Epithelial cell of prostate (primary cell): ENCODE results near the gene ZDHHC14.
"Not testable (repeated sequence)": the region's sequence is repeated elsewhere in the genome, so short reads cannot be mapped to it uniquely, and the experiment has no call there.

Experiments used
- DNase-seq: peaks from one replicate; pipeline ENCODE4 v3.0.0-alpha.2; 2011; ENCODE audit warnings: low read depth, low spot score
- H3K27ac ChIP-seq: fragments of 450-650 bp; 2 replicates; pipeline ENCODE4 v1.5.1; 2017; ENCODE audit warnings: mild to moderate bottlenecking

The ZDHHC14 gene

DNA sequence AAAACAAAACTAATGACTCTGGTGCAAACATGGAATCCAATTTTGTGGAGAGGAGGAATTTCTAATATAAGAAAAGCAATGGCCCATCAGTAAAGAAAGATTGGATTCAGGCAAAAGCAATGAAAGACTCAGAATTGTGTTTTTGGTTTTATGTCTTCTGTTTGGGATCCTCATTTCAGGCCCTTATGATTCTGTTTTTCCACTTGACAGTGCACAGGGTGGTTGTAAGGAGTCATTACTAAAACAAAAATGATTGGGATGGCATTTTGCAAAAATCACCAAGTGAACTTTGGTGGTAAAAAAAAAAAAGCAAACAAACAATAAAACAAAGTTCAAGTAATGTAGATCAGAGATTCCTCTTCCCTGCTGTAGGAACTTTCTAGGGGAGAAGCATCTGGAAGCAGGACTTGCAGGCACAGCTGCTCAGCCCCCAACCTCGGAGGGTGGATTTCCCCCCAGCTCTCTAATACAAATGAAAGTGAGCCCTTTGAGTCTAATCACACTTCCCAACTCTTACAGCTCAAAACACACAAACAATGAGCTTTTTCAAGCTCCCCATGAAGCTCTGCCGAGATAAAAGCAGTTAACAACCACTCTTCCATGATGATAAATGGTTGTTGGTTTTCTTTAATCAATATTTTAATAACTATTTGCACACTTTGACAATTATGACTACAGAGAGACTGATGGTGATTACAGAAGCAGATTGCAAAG, 177.7 kb downstream of the ZDHHC14 start:
- DNase-seq, result no peak
- H3K27ac ChIP-seq, result no peak overlapping the region

DNA sequence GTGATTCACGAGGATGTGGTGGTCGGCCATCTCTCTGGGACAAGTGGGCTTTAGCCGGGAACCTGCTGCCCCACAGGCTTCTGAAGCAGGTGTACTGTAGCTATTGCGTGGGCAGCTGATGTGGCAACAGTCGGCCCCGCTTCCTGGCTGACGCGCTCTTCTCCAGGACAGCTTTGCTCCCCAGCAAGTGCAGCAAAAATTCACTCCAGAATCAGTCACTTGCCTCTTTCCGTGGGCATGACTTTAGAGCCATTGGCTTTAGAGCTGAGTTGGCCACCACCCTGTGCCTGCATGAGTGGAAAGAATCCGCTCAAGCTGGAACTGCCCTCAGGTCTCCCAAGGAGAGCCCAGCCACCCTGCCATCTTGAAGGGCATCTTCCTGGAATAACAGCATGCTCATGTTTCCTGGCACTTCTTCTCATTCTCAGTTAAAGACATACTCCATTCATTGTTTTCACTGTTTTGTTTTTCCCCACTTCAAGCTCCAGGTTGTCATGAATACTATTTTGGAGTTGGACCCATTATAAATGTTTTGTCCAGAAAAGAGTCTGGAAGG, 178.3 kb downstream of the ZDHHC14 start:
- no peak overlapping the region for H3K27ac ChIP-seq
- no peak for DNase-seq

DNA sequence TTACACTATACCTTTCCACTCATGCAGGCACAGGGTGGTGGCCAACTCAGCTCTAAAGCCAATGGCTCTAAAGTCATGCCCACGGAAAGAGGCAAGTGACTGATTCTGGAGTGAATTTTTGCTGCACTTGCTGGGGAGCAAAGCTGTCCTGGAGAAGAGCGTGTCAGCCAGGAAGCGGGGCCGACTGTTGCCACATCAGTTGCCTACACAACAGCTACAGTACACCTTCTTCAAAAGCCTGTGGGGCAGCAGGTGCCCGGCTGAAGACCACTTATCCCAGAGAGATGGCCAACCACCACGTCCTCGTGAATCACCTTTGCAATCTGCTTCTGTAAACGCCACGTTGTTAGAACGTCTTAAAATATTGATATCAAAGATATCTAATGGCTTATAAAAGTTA, 179.1 kb downstream of the ZDHHC14 start:
- not testable (repeated sequence) for H3K27ac ChIP-seq, DNase-seq

DNA sequence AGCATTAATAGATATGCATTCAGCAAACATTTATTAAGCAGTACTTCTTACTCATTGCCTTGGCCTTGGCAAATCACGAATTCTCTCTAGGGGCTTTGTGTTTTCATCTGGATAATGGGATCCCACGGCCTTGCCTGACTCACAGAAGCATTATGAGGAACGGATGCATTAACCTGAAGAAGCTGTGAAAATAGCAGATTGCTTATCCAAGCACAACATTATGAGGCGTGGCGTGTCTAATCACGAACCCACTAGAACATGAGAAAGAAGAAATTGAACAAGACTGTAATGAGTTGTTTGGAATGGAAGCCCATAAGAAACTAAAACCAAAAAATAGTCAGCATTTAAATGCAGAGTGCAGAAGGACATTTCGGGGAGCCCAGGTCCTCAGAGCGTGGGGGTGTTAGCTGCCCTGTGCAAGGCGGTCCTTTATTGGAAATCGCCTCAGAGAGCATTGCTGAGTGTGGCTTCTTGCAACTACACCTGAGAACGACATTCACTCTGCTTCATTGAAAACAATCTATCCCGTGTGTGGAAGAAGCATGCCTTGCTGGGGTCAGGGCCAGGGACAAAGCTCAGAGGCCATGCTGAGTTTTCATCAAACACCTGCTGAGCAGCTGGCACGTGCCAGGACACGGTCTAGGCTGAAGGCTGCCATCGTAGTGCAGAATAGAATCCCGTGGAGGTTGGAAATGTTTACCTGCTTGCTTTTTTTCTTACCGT, 179.9 kb downstream of the ZDHHC14 start:
- no peak for DNase-seq
- no peak overlapping the region for H3K27ac ChIP-seq

DNA sequence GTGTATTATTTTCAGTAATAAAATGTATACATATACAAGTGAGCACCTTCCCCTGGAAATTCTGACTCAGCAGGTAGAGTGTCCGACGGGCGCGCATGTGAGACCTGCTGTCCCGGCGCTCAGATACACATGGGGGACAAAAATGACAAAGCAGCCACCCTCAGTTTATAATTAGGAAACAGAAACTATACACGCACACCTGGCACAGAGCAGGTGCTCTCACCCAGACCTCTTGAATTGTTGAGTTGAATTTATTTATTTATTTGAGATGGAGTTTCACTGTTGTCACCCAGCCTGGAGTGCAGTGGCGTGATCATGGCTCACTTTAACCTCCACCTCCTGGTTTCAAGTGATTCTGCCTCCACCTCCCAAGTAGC, 180.4 kb downstream of the ZDHHC14 start:
- no peak for DNase-seq
- H3K27ac ChIP-seq, result no peak overlapping the region

DNA sequence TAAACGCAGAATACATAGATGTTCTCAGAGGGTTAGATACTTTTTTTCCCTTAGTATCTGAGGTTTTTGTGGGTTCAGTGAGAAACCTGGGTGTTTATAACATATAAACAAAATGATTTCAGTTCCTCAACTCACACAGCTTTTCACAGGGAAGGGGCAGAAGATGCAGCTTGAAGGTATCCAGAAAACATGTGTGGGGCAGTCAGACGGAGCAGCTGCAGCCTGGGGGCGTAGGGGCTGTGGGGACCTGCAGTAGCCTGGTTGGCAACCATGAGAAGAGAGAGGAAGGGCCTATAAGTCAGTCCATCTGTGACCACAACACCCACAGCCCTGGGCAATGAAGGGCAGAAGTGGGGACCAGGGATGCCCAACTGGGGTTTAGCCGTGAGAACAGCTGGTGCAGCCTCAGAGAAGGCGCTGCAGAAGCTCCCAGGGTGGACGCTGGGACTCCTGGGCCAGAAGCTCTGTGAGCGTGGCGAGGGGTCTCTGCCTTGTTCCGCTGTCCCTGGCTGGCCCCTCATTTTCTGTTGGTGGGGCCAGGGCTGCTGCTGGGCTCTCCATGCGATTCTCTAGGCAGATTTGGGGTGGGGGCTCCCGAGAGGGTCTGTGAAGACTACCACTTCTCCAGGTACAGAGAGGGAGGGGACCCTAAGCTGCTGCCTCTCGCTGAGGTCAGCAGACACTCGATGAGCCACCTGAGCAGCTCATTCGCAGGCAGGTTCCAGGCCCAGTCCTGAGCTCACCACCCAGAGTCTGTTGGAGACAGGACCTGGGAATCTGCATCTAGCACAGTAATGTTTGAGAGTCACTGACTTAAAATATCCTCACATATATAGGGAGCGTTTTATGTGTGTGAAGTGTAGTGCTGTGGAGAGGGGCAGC, 181.2 kb downstream of the ZDHHC14 start:
- no peak overlapping the region for H3K27ac ChIP-seq
- no peak for DNase-seq

DNA sequence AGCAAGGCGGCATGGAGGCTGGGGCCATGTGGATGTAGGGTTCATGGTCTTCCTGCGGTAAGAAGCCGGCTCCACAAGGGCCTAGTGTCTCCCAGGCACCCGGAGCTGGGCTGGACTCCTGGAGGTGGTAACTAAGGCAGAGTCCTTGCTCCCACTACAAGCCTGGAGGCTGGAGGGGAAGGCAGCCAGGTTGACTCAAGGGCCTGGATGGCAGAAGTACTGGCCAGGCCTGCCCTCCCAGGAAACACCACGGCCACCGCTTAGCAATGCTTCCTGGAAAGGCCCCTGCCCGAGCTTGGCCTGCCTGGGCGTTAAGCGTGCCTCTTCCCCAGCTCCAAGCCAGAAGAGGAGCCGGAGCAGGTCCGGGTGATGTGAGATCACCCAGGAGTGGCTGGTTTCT, 182.0 kb downstream of the ZDHHC14 start:
- no peak for DNase-seq
- H3K27ac ChIP-seq, result no peak overlapping the region

DNA sequence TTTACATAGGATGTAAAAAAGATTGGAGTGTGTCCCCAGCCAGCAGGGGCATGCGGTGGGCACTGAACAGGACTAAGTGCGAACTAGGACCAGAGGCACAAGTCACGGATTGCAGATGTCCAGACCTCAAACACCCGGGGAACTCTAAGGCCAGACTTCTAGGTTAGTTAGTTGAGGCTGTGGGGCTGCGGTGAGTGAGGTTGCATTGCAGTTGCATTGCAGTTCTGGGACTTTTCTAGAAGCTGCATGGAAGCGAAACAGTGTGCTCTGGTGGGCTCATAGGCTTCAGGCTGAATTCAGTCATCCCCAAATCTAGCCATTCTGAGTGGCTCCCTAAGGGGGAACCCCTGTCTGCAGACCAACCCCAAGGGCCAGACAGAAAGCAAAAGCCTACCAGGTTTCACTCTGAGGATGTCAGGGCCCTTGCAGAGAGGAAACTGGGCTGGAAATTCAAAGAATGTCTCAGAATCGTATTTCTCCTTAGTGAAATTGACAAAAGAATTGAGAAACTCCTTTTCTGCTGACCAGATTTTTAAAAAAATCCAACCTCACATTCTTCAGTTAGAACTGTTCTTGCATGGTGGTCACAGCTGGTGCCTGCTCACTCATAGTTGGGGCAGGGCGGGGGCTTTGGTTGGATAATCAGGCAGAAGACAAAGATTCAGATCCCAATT, 182.8 kb downstream of the ZDHHC14 start:
- no peak for DNase-seq
- H3K27ac ChIP-seq, result no peak overlapping the region

DNA sequence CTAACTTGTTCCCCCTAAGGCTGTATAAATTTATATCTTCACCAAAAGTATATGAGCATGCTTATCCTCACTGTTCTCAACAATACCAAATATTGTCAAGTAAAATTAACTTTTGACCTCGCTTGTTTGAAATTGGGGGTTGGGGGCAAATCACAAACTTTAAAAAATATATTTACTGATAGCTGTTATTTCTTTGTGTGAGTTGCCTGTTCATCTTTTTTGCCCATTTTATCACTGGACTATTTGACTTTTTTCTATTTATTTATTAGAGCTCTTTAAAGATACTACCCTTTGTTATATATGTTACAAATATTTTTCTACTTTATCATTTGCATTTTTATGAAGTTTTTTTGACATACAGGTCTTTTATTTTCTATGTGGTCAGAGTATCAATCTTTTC, 187.7 kb downstream of the ZDHHC14 start:
- H3K27ac ChIP-seq, result no peak overlapping the region
- DNase-seq, result no peak

DNA sequence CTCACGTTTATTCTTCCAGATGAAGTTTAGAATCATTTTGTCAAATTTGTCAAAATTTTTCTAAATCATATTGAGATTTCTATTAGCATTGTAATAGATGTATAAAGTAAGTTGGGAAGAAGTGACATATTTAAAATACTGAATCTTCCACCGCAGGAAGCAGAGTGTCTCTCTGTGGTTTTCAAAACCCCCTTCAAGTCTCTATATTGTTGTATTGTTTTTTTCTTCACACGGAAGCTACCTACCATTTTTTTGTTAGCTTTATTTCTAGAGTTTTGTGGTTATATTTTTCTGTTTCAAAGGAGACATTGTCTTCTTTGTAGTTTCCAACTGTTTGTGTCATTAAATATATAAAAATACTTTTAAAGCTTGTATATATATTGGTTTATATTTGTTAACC, 188.6 kb downstream of the ZDHHC14 start:
- no peak overlapping the region for H3K27ac ChIP-seq
- DNase-seq, result no peak

DNA sequence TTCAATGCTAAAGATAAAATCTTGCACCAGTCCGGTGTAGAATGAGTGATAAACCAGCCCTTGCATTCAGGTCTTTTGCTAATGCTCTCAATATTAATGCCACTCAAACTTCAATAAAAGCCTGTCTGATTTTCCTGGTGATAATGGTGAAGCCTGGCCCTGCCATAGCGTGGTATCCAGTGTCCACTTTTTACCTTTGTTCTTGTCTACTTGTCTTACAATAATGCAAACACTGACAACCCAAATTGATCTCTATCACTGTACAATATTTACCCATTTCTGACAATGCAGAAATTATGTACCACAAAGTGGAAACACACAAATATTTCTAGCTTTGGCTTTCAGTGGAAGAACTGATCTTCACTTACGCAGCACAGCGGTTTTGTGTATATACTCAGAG, 189.1 kb downstream of the ZDHHC14 start:
- no peak overlapping the region for H3K27ac ChIP-seq
- DNase-seq, result no peak

DNA sequence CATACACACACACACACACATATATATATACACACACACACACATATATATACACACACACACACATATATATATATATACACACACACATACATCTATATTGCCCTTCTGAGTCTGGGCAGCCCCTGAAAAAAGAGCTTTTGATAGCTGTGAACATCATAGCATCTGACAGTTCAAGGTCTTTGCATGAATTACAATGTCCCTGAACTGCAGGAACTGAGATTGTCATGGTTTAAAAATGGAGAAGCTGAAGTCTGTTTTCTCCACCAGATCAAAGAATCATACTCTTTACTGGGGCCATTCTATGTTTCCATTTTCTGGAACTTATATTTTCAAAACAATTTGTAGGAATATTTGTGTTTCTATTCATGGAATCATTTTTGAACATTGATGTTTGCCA, 189.8 kb downstream of the ZDHHC14 start:
- no peak for DNase-seq
- no peak overlapping the region for H3K27ac ChIP-seq

DNA sequence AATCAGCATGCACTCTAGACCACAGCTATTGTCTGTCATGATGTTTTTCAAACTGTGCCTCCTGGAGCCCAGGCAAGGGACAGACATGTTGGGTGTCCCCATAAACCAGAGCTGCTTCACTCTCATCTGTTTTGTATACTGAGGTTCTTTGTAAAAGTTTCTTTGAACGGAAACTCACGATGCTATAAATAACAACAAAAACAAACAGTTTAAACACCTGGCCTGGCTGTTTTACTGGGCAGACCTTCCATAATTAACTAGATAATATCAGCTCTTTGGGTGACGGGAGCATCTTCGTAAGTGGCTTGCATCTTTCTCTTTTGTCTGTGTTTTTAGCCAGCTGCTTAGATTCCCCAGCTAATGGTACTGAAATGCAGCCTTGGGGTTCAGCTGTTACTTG, 190.3 kb downstream of the ZDHHC14 start:
- DNase-seq, result no peak
- H3K27ac ChIP-seq, result no peak overlapping the region

DNA sequence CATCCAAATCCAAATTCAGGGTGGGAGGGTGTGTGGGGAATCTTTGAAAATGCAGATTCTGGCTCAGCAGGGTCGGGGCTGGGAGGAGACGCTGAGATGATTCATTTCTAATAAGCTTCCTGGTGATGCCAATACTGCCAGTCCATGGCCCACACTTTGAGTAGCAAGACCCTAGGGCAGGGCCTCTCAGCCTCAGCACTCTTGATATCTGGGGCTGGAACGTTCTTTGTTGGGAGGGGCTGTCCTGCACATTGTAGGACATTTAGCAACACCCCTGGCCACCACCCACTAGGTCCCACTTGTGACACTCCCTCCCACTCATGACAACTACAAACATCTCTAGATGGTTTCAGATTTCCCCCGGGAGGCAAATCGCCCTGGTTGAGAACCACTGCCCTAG, 191.0 kb downstream of the ZDHHC14 start:
- no peak overlapping the region for H3K27ac ChIP-seq
- no peak for DNase-seq

DNA sequence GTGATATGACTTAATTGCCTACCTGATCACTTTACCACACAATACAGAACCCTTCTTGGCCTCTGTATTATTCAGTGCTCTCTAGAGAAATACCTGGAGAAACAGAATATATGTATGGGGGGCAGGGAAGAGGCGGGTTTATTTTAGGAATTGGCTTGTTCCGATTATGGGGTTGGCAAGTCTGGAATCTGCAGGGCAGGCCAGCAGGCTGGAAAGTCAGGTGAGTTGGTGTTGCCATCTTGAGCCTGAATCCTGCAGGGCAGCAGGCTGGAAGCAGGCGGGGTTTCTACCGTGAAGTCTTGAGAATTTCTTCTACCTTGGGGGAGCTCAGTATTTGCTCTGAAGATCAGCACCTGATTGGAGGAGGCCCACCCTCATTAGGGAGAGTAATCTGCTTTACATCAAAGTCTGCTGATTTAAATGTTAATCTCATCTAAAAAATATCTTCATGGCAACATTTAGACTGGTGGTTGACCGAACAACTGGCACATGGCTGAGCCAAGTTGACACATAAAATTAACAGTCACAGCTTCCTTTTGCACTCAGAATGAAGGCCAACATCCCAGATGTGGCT, 193.9 kb downstream of the ZDHHC14 start:
- no peak overlapping the region for H3K27ac ChIP-seq
- DNase-seq, result no peak

DNA sequence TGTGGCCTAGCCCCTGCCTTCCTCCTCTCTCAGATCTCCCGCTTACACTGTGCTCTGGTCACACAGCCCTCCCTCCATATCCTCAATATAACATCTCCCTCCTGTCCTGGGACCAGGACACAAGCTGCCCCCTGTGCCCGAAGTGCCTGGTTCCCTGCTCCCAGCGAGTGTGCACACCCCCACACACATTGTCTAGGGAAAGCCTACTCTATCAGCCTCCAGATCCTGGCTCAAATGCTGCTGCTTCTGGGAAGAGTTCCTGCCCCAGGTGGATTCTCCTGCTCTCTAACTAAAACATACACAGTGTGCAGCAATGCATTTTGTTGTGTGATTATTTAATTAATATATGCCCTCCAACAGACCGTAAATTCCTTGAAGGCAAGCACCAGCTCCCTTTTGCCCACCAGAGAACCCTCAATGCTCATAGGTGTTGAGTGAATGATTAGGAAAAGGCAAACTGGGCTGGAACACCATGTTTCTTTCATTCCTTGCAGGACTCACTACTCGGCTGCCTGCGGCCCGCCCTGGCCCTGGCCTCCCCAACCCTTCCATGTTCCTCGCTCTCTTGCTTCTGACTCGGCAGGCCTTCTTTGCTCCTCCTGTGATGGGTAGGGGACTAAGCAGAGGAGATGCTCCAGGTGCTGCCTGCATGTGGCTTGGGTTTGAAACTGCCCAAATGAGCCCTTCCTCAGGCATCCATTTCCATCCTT, 194.6 kb downstream of the ZDHHC14 start:
- no peak overlapping the region for H3K27ac ChIP-seq
- DNase-seq, result no peak

DNA sequence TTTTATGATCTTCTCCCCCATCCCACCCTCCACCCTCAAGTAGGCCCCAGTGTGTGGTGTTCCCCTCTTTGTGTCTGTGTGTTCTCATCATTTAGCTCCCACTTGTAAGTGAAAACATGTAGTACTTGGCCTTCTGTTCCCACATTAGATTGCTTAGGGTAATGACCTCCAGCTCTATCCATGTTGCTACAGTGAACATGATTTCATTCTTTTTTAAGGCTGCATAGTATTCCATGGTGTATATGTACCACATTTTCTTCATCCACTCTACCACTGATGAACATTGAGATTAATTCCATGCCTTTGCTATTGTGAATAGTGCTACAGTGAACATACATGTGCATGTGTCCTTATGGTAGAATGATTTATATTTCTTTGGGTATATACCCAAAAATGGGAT, 196.0 kb downstream of the ZDHHC14 start:
- not testable (repeated sequence) for DNase-seq, H3K27ac ChIP-seq

DNA sequence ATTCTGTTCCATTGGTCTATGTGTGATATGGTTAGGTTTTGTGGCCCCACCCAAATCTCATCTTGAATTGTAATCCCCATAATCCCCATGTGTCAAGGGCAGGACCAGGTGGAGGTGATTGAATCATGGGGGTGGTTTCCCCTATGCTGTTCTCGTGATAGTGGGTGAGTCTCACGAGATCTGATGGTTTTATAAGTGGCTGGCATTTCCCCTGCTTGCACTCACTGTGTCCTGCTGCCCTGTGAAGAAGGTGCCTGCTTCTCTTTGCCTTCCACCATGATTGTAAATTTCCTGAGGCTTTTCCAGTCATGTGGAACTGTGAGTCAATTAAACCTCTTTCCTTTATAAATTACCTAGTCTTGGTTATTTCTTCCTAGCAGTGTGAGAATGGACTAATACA, 197.5 kb downstream of the ZDHHC14 start:
- not testable (repeated sequence) for H3K27ac ChIP-seq, DNase-seq

DNA sequence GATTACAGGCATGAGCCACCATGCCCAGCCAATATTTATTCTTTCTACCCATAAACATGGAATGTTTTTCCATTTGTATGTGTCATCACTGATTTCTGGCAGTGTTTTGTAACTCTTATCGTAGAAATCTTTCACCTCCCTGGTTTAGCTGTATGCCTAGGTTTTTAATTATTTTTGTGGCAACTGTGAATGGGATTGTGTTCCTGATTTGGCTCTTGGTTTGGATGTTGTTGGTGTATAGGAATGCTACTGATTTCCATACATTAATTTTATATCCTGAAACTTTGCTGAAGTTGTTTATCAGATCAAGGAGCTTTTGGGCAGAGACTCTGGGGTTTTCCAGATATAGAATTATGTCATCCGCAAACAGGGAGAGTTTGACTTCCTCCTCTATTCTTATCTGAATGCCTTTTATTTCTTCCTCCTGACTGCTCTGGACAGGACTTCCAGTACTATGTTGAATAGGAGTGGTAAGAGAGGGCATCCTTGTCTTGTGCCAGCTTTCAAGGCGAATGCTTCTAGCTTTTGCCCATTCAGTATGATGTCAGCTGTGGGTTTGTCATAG, 198.6 kb downstream of the ZDHHC14 start:
- no peak for DNase-seq
- no peak overlapping the region for H3K27ac ChIP-seq
